Erythroblast (primary cell): ENCODE data around the gene IMMP2L.

Source experiments
- GATA1 ChIP-seq: IDR thresholded peaks from 2 replicates; pipeline ENCODE4 v1.6.1; 2011; ENCODE audit warnings: low read depth, mild to moderate bottlenecking, control low read depth, low read length, moderate library complexity
- POLR2A ChIP-seq: IDR thresholded peaks from 2 replicates; pipeline ENCODE4 v1.6.1; 2011; ENCODE audit warnings: mild to moderate bottlenecking, low read length

GRCh38 chr7:111092406-111093236, 469.7 kb downstream of the IMMP2L start:
- TF ChIP-seq POLR2A (no peak), GATA1 (no peak)
